ENCODE data around the gene NUDT15. TPM values are rescaled to one million over a fixed set of nuclear protein-coding genes. Genes with fewer than 3 reads are reported as not detected.
"Not testable (repeated sequence)": the region's sequence is repeated elsewhere in the genome, so short reads cannot be mapped to it uniquely, and the experiment has no call there.

NUDT15 gene
- polyA plus RNA-seq: 10 to 100 TPM in 2 of 3 donors, 1 to 10 TPM in 1; 8.2 to 12.3 (median 10.4) TPM

DNA sequence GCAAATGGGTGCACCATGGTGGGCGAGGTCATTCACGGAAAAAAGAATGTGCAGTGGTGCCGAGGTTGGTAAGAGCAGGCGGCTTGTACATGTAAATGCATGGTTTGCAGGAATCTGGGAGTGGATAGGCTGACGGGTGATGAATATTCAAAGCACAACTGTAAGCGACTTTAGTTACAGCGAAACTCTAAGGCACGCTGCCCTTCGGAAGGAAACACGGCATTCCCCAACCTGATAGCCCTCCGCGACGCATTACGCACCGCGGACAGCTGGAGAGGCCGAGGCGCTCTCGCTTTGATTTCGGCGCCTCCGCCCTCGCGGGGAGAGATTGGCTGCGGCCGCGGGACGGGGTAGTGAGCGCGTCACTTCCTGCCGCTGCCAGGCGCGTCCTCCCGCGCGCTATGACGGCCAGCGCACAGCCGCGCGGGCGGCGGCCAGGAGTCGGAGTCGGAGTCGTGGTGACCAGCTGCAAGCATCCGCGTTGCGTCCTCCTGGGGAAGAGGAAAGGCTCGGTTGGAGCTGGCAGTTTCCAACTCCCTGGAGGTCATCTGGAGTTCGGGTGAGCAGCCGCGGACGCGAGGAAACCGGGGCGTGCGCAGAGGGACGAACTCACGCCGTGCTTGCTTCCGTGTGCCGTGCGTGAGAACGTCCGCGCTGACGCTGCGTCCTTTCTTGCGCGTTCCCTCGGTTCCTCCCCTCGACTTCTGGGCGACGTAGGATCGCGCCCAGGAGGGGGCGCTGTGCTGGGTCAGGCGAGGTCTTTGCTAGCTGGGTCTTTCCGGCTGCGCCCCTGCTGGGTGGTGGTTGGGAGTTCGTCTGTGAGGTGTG lies at the start of gene NUDT15:
TSS of gene NUDT15 (plus strand) at position 381 of the 828 bp plus-strand sequence. CDS start at position 402, 21 bp downstream.
- H3K4me1 Mint-ChIP-seq: peaks cover 23 to 32% of the 10 kb centered on the region in 2 donors
- peaks cover 0 to 14% (median 5%) of the 10 kb centered on the region in 3 donors for H3K27me3 Mint-ChIP-seq (ENCODE audit: low read depth in 3 of 3)
- DNase-seq: peak; percentile 92 to 95 (median 94)
- H3K36me3 Mint-ChIP-seq: peaks cover 0 to 15% (median 9%) of the 10 kb centered on the region in 3 donors
- H3K27ac Mint-ChIP-seq: peak within 1 kb of the TSS; percentile 93 to 99 (median 97)
- peak within 1 kb of the TSS; percentile 88 to 96 (median 91) for H3K4me3 Mint-ChIP-seq
- no peaks in the 10 kb centered on the region for H3K9me3 Mint-ChIP-seq

DNA sequence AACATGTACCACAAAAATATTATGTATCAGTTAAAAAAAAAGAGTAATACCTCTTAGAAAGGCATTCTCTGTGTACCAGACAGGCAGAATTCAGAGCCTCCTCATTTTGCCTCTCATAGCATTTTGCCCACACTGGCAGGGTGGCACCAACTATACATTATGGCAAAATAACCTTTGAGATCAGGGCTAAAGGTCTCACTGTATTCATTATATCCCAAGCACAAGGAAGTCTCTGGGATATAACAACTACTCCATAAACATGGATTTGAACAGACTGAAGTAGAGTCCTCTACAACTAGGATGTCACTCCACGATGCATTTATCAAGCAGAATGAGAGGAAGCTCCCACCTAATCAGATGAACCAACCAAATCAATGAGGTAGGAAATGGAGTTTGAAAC lies 47.1 kb upstream of the NUDT15 start:
- Mint-ChIP-seq H3K4me1 (peaks cover 9 to 34% of the 10 kb centered on the region in 2 donors), H3K4me3 (no peak overlapping the region), H3K36me3 (peaks cover 27 to 48% (median 37%) of the 10 kb centered on the region in 3 donors), H3K9me3 (no peaks in the 10 kb centered on the region), H3K27me3 (ENCODE audit: low read depth in 3 of 3) (peaks cover 0 to 2% (median 0%) of the 10 kb centered on the region in 3 donors), H3K27ac (no peak overlapping the region)
- DNase-seq: no peak

DNA sequence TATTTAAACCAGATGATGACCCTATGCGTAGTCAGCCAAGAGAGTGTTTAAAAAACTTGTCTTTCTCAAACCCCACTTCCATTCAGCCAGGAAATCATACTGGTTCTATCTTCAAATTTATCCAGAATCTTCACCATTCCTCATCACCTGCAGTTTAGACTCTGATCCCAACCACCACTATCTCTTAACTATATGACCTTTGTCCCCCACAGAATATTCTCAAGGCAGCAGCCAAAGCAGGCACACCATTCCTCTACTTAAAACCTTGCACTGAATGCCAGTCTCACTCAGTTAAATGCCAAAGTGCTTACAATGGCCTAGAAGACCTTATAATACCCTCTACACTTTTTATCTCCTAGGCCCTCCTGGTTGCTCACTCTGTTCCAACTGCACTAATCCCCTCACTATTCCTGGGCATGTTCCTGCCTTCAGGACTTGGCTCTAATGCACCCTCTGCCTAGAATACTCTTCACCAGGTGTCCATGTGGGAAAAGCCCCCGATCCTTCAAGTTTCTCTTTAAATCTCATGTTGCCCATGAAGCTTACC lies 46.5 kb upstream of the NUDT15 start:
- no peak for DNase-seq
- H3K27me3 Mint-ChIP-seq (ENCODE audit: low read depth in 3 of 3): peaks cover 0 to 2% (median 0%) of the 10 kb centered on the region in 3 donors
- H3K9me3 Mint-ChIP-seq: no peaks in the 10 kb centered on the region
- H3K36me3 Mint-ChIP-seq: peaks cover 24 to 43% (median 33%) of the 10 kb centered on the region in 3 donors
- no peak overlapping the region for H3K27ac Mint-ChIP-seq
- no peak overlapping the region for H3K4me3 Mint-ChIP-seq
- peaks cover 9 to 34% of the 10 kb centered on the region in 2 donors for H3K4me1 Mint-ChIP-seq

DNA sequence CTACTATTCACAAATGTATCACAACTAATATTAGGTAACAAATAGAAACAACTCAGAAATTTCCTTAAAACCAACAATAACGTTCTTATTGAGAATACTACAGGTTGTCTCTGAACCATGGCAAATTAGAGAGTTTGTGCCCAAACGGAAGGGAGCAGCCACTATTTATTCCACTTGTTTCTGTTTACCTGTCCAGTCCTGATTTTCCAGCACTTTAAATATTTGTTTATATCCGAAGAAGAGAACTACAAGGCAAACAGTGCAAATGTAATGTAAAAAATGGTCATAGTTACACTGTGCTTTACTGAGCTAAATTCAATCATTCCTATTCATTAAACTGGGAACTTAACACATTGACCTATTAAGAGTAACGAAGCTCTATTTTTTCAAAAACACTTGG lies 45.7 kb upstream of the NUDT15 start:
- DNase-seq: no peak
- Mint-ChIP-seq H3K4me1 (peaks cover 9 to 34% of the 10 kb centered on the region in 2 donors), H3K27ac (no peak overlapping the region), H3K36me3 (peaks cover 28 to 36% (median 28%) of the 10 kb centered on the region in 3 donors), H3K4me3 (no peak overlapping the region), H3K9me3 (no peaks in the 10 kb centered on the region), H3K27me3 (ENCODE audit: low read depth in 3 of 3) (peaks cover 0 to 2% (median 0%) of the 10 kb centered on the region in 3 donors)

DNA sequence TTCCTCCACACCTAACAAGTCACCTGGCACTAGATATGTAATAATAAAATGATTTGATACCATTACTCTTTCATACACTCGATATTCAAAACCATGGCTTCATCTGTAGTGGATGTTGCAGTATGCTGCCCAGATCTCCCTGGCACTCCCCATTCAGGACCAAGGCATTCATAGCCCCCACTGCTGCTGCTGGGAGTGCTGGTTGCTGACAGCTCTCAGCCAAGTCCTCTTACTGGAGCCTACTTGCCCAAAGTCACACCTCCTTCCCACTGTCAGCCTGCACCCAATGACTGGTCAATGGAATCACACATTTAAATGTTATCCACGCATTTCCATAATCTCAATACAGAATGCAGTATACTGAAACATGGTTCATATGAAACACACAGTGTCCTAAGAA lies 40.1 kb upstream of the NUDT15 start:
- Mint-ChIP-seq H3K4me3 (no peak overlapping the region), H3K4me1 (peaks cover 35 to 54% of the 10 kb centered on the region in 2 donors), H3K9me3 (no peaks in the 10 kb centered on the region), H3K27ac (peak overlapping the region in 1 of 6 donors; percentile 3), H3K27me3 (ENCODE audit: low read depth in 3 of 3) (peaks cover 0 to 2% (median 0%) of the 10 kb centered on the region in 3 donors), H3K36me3 (peaks cover 6 to 8% (median 7%) of the 10 kb centered on the region in 3 donors)
- DNase-seq: no peak

DNA sequence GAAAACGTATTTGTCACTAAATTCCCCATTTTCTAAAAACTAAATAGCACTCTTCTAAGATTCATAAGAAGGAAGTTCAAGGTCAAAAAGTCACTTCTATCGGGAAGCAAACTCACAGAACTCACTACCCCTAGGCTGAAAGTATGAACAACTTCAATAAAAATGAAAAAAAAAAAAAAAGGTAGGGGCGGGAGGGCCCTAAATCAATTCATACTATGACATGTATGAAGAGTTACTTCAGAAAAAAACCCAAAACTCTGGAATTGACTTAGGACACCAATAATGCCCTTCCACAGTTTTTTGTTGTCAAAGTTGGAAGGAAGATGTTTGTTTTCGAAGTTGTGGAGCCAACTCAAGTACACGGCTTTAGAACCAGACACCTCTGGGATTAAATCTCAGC lies 37.6 kb upstream of the NUDT15 start:
- peak overlapping the region; percentile 93 to 97 (median 95) for H3K4me3 Mint-ChIP-seq
- H3K27me3 Mint-ChIP-seq (ENCODE audit: low read depth in 3 of 3): peaks cover 0 to 2% (median 0%) of the 10 kb centered on the region in 3 donors
- H3K36me3 Mint-ChIP-seq: peaks cover 0 to 3% (median 0%) of the 10 kb centered on the region in 3 donors
- peak overlapping the region in 3 of 6 donors; percentile 6 to 85 (median 81) for H3K27ac Mint-ChIP-seq
- no peak for DNase-seq
- H3K9me3 Mint-ChIP-seq: no peaks in the 10 kb centered on the region
- H3K4me1 Mint-ChIP-seq: peaks cover 30 to 45% of the 10 kb centered on the region in 2 donors

DNA sequence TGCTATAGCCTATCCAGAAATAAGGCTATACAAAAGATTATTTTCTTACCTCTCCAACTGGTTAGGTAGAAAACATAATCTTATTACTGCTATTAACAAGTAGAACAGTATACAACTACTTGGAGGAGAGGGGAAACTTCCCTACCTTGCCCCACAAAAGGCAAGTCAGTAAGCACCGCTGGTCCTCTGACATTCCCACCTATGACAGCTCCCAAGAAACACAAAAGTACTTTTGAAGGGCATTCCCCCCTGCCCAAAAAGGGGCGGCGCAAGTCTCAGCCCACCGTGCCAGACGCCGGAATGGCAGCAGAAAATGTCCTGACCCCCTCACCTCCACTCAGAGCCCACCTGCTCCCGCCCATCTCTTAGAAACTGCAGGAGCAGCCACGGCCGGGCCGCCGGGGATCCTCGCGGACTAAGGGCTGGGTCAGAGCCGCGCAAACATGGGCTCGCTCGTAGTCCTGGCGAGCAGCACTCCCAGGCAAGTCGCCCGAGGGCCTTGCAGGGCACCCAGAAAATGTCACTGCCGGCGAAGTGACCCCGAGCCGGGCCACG lies 36.9 kb upstream of the NUDT15 start:
- H3K9me3 Mint-ChIP-seq: no peaks in the 10 kb centered on the region
- peak in 1 of 3 donors; percentile 3 for DNase-seq
- H3K4me3 Mint-ChIP-seq: peak overlapping the region; percentile 93 to 97 (median 95)
- peaks cover 30 to 45% of the 10 kb centered on the region in 2 donors for H3K4me1 Mint-ChIP-seq
- peaks cover 0 to 2% (median 0%) of the 10 kb centered on the region in 3 donors for H3K27me3 Mint-ChIP-seq (ENCODE audit: low read depth in 3 of 3)
- peak overlapping the region; percentile 72 to 94 (median 83) for H3K27ac Mint-ChIP-seq
- H3K36me3 Mint-ChIP-seq: peaks cover 0 to 3% (median 0%) of the 10 kb centered on the region in 3 donors

DNA sequence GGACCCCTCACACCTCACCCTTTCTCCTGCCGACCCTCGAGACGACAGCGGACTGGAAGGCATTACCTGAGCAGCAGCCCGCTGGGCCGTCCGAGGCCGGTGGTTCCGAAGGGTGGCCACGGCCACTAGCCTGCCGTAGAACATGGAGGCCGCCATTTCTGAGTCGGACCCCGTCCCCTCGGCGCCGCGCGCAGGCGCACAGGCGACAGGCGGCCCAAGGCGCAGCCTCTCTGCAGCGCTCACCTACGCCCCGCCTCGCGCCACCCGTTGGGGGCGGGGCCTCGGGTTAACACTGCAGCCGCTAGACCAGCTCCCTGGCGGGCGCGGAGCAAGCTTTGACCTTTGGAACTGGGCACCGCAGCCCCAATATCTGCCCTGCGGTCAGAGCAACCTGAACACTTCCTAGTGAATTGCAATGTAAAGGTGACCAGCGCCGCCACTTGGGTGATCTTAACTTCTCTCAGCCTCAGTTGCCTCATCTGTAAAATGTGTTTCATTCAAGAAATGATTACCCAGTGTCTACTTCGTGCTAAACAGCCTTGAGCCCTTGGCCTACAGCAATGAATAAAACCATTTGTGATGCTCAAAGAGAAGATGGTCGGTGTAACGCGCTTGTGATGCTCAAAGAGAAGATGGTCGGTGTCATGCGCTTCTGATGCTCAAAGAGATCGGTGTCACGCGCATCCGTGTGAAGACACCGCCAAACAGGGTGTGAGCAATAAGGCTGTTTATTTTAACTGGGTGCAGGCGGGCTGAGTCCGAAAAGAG lies 36.2 kb upstream of the NUDT15 start, which contains the start of gene SUCLA2:
TSS of gene SUCLA2 (minus strand) at position 160 of the 768 bp plus-strand sequence. CDS start at position 156, 4 bp downstream.
- Mint-ChIP-seq H3K27me3 (ENCODE audit: low read depth in 3 of 3) (peaks cover 0 to 2% (median 0%) of the 10 kb centered on the region in 3 donors), H3K27ac (peak within 1 kb of the TSS; percentile 74 to 94 (median 85)), H3K4me1 (peaks cover 30 to 45% of the 10 kb centered on the region in 2 donors), H3K9me3 (no peaks in the 10 kb centered on the region), H3K4me3 (peak within 1 kb of the TSS; percentile 93 to 97 (median 95)), H3K36me3 (peaks cover 0 to 2% (median 0%) of the 10 kb centered on the region in 3 donors)
- peak; percentile 88 to 91 (median 91) for DNase-seq

DNA sequence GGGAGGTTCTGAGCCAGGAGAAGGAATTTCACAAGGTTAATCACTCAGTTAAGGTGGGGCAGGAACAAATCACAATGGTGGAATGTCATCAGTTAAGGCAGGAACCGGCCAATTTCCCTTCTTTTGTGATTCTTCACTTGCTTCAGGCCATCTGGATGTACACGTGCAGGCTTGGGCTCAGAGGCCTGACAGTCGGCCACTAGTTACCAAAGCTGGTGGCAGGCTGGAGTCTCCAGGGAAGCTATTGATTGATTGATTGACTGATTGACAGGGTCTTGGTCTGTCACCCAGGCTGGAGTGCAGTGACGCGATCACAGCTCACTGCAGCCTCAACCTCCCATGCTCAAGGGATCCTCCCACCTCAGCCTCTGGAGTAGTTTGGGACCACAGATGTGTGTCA lies 35.5 kb upstream of the NUDT15 start:
- peak overlapping the region in 4 of 6 donors; percentile 85 to 94 (median 86) for H3K27ac Mint-ChIP-seq
- DNase-seq; H3K27me3 Mint-ChIP-seq (ENCODE audit: low read depth in 3 of 3); H3K36me3 Mint-ChIP-seq; H3K9me3 Mint-ChIP-seq: not testable (repeated sequence)
- peaks cover 30 to 45% of the 10 kb centered on the region in 2 donors for H3K4me1 Mint-ChIP-seq
- peak overlapping the region; percentile 93 to 97 (median 95) for H3K4me3 Mint-ChIP-seq

DNA sequence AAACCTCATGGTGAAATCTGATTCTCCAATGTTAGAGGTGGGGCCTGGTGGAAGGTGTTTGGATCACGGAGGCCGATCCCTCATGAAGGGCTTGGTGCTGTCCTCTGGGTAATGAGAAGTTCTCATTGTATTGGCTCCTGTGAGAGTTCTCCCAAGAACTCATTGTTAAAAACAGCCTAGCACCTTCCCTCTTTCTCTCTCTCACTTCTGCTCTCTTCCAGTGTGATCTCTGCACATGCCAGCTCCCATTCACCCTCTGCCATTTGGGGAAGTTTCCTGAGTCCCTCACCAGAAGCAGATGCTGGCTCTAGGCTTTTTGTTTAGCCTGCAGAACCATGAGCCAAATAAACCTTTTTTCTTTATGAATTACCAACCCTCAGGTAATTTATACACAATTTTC lies 33.3 kb upstream of the NUDT15 start:
- peaks cover 0 to 2% (median 2%) of the 10 kb centered on the region in 3 donors for H3K27me3 Mint-ChIP-seq (ENCODE audit: low read depth in 3 of 3)
- no peak overlapping the region for H3K4me3 Mint-ChIP-seq
- no peaks in the 10 kb centered on the region for H3K9me3 Mint-ChIP-seq
- H3K4me1 Mint-ChIP-seq: peaks cover 23 to 27% of the 10 kb centered on the region in 2 donors
- no peak for DNase-seq
- peaks cover 0 to 7% (median 4%) of the 10 kb centered on the region in 3 donors for H3K36me3 Mint-ChIP-seq
- H3K27ac Mint-ChIP-seq: peak overlapping the region in 1 of 6 donors; percentile 33

DNA sequence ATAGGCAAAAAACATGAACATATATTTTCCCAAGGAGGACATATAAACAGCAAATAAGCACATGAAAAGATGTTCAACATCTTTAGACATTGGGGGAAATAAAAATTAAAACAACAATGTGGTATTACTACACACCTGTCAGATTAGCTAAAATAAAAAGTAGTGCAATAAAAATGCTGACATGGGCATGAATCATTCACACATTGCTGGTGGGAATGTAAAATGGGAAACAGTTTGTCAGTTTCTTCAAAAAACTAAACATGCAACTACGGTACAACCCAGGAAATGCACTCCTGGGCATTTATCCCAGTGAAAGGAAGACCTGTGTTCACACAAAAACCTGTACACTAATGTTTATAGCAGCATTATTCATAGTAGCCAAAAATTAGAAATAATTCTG lies 31.1 kb upstream of the NUDT15 start:
- Mint-ChIP-seq H3K4me1 (peaks cover 6 to 7% of the 10 kb centered on the region in 2 donors), H3K9me3 (no peaks in the 10 kb centered on the region), H3K36me3 (peaks cover 4 to 15% (median 8%) of the 10 kb centered on the region in 3 donors), H3K27me3 (ENCODE audit: low read depth in 3 of 3) (peaks cover 0 to 2% (median 0%) of the 10 kb centered on the region in 3 donors), H3K27ac (no peak overlapping the region), H3K4me3 (no peak overlapping the region)
- DNase-seq: no peak

DNA sequence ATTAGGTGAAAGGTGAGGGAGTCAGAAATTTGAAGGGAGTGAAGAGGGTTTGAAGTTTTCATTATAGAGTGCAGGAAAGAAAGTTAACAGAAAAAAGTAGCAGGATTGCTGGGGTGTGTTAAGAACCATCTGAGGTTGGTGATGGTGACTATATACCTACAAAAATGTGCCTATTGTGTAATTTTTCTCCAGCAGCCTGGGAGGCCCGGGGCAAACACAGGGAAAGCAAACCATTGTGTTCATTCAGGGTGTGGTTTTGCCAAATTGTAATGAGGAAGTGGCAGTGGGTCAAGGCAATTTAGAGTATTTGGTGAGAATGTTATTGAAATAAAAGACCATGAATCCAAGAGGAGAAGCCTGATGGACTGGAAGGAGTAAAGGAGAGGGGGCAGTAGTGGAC lies 28.2 kb upstream of the NUDT15 start:
- DNase-seq: no peak
- H3K9me3 Mint-ChIP-seq: no peaks in the 10 kb centered on the region
- H3K4me3 Mint-ChIP-seq: no peak overlapping the region
- H3K36me3 Mint-ChIP-seq: peaks cover 8 to 19% (median 8%) of the 10 kb centered on the region in 3 donors
- H3K4me1 Mint-ChIP-seq: no peaks in the 10 kb centered on the region
- H3K27ac Mint-ChIP-seq: peak overlapping the region in 1 of 6 donors; percentile 12
- H3K27me3 Mint-ChIP-seq (ENCODE audit: low read depth in 3 of 3): peaks cover 0 to 2% (median 0%) of the 10 kb centered on the region in 3 donors

DNA sequence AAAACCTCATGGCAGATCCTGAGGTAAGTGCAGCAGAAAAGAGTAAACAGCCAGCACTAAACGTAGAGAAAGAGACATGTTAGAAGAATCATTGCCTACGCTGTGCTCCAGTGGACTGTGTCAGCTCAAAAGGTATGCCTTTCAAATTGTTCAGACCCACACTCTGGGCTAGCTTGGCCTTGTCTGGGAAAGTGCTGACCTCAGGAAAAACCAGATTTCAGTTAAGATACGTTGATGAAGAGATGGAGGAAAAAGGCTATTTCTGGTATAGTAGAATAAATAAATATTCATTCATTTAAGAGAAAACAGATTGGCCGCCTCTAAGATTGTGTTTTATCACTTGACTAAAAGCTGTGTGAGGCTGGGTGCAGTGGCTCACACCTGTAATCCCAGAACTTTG lies 26.8 kb upstream of the NUDT15 start:
- no peaks in the 10 kb centered on the region for H3K4me1 Mint-ChIP-seq
- H3K4me3 Mint-ChIP-seq: no peak overlapping the region
- H3K36me3 Mint-ChIP-seq: peaks cover 8 to 19% (median 11%) of the 10 kb centered on the region in 3 donors
- H3K9me3 Mint-ChIP-seq: no peaks in the 10 kb centered on the region
- no peak overlapping the region for H3K27ac Mint-ChIP-seq
- H3K27me3 Mint-ChIP-seq (ENCODE audit: low read depth in 3 of 3): peaks cover 0 to 2% (median 0%) of the 10 kb centered on the region in 3 donors
- no peak for DNase-seq

All from immature natural killer cell (primary cell).